Left ventricle myocardium inferior (tissue), 1 donor: ENCODE measurements around the gene ZBED6. TPM values are rescaled to one million over a fixed set of nuclear protein-coding genes. Genes with fewer than 3 reads are reported as not detected.

Source experiments
- DNase-seq: peaks from one replicate; pipeline ENCODE4 v3.0.0-alpha.2; 2020
- H3K27ac ChIP-seq: fragments of 200-600 bp; replicated peaks from 2 replicates; pipeline ENCODE4 v1.8.0; 2021
- H3K27me3 ChIP-seq: fragments of 200-600 bp; 2 replicates; pipeline ENCODE4 v1.8.0; 2021; ENCODE audit warnings: low read depth
- H3K36me3 ChIP-seq: fragments of 200-600 bp; 2 replicates; pipeline ENCODE4 v1.8.0; 2021
- H3K4me1 ChIP-seq: fragments of 200-600 bp; 2 replicates; pipeline ENCODE4 v1.8.0; 2021
- H3K4me3 ChIP-seq: fragments of 200-600 bp; 2 replicates; pipeline ENCODE4 v1.8.0; 2021; ENCODE audit warnings: mild to moderate bottlenecking, moderate library complexity
- H3K9me3 ChIP-seq: fragments of 200-600 bp; replicated peaks from 2 replicates; pipeline ENCODE4 v1.8.0; 2021
- intact Hi-C: fragments of 100-400 bp; cut with micrococcal nuclease; formaldehyde crosslinking; loops from one replicate; pipeline ENCODE4 v1.11.0; 2022
- total RNA-seq: library from RNA; stranded (reverse); fragmentation: NEBNext Ultra II Directional; extraction: Animal tissue kit (Norgen Biotek cat#: 25700); gene quantifications from one replicate; pipeline ENCODE4 v1.2.1, GENCODE V29; 2021
- TF ChIP-seq, protein P1 (sequence below): fragments of 200-600 bp; IDR thresholded peaks from 2 replicates; pipeline ENCODE4 v1.8.0; 2021; ENCODE audit warnings: antibody characterized with exemption, mild to moderate bottlenecking, borderline replicate concordance
- donor health status: DM: no; HTN: yes; CAD: no; lungs with severe emphysema.

Gene ZBED6
- total RNA-seq, 1 donor from 2014 or later, result 11.1 TPM

DNA sequence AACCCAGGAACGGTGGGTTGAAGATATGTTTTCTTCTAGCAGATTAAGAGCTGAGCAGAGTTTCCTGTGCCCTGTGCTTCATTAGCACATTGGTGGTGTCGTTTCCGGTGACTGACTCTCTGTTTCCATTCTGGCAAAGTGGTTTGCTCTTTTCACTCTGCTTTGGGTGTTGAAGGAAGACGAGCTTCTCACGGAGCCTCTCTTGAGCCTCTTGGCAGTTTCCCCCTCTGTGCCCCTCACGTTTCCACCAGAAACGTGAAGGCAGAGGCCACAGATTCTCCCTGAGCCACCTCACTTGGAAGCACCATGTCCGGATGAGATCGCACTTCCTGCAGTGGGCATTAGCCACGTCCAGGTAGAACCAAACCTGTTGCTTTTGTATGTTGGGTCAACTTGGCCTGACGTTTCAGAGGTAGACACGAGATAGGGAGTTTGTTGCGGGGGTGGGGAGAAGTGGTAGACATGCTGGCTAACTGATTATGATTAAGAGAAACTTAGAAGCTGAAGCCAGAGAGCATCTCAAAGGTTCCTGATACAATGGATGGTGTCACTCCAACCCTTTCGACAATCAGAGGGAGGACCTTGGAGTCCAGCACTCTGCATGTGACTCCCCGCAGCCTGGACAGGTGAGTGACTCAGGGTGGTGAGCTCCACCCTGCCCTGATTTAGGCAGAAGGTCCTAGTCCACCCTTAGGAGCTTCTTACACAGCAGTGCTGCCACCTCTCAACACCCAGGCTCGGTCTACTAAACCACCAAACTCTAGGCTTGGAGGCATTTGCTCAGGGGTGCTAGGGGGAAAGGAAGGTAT, 30.2 kb upstream of the ZBED6 start, which contains the start of gene LAX1:
LAX1 (plus strand) TSS at position 155 of the 809 bp plus-strand sequence; CDS start at position 538, 383 bp downstream.
- intact Hi-C loops, result no loop called here
- no peaks in the 10 kb centered on the region for H3K36me3 ChIP-seq
- H3K4me1 ChIP-seq, result peaks cover 4% of the 10 kb centered on the region
- H3K4me3 ChIP-seq, result no peak within 1 kb of the TSS
- no peak within 1 kb of the TSS for H3K27ac ChIP-seq
- no peaks in the 10 kb centered on the region for H3K9me3 ChIP-seq
- DNase-seq, result no peak
- H3K27me3 ChIP-seq, result no peaks in the 10 kb centered on the region
- TF ChIP-seq, protein P1, sequence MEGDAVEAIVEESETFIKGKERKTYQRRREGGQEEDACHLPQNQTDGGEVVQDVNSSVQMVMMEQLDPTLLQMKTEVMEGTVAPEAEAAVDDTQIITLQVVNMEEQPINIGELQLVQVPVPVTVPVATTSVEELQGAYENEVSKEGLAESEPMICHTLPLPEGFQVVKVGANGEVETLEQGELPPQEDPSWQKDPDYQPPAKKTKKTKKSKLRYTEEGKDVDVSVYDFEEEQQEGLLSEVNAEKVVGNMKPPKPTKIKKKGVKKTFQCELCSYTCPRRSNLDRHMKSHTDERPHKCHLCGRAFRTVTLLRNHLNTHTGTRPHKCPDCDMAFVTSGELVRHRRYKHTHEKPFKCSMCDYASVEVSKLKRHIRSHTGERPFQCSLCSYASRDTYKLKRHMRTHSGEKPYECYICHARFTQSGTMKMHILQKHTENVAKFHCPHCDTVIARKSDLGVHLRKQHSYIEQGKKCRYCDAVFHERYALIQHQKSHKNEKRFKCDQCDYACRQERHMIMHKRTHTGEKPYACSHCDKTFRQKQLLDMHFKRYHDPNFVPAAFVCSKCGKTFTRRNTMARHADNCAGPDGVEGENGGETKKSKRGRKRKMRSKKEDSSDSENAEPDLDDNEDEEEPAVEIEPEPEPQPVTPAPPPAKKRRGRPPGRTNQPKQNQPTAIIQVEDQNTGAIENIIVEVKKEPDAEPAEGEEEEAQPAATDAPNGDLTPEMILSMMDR, result no peak

GRCh38 chr1:203768256-203768655, 27.2 kb upstream of the ZBED6 start:
- no peaks in the 10 kb centered on the region for H3K27me3 ChIP-seq
- no peaks in the 10 kb centered on the region for H3K36me3 ChIP-seq
- H3K27ac ChIP-seq, result no peak overlapping the region
- intact Hi-C loops, result no loop called here
- peaks cover 9% of the 10 kb centered on the region for H3K4me1 ChIP-seq
- no peaks in the 10 kb centered on the region for H3K9me3 ChIP-seq
- DNase-seq, result no peak
- TF ChIP-seq, protein P1, result no peak
- no peak overlapping the region for H3K4me3 ChIP-seq

GRCh38 chr1:203769505-203770343, 25.7 kb upstream of the ZBED6 start:
- peak overlapping the region; percentile 60 for H3K27ac ChIP-seq
- TF ChIP-seq, protein P1, result no peak
- no peaks in the 10 kb centered on the region for H3K9me3 ChIP-seq
- intact Hi-C loops, result no loop called here
- H3K4me1 ChIP-seq, result peaks cover 9% of the 10 kb centered on the region
- H3K27me3 ChIP-seq, result no peaks in the 10 kb centered on the region
- H3K36me3 ChIP-seq, result no peaks in the 10 kb centered on the region
- peak; percentile 63 for DNase-seq
- H3K4me3 ChIP-seq, result peak overlapping the region; percentile 42

DNA sequence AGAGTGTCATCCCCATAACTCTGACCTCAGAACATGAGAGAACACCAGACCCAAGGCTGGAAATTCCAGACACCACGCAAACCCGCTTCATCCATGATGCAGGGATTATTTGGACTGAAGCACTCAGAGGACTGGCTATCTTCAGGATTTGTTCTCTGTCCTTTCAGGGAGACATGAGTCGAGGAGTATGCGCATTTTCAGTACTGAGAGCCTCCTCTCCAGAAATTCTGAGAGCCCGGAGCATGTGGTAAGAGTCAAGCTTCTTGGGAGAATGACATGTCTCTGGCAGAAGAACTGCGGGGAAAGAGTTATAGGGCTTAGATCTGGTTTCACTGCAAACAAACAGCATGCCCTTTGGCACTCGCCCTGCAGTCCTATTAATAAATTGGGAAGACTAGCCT, 23.5 kb upstream of the ZBED6 start:
- H3K27me3 ChIP-seq, result no peaks in the 10 kb centered on the region
- no peak for DNase-seq
- H3K9me3 ChIP-seq, result no peaks in the 10 kb centered on the region
- H3K4me1 ChIP-seq, result peaks cover 9% of the 10 kb centered on the region
- H3K27ac ChIP-seq, result no peak overlapping the region
- H3K36me3 ChIP-seq, result no peaks in the 10 kb centered on the region
- TF ChIP-seq, protein P1, result no peak
- intact Hi-C loops, result no loop called here
- no peak overlapping the region for H3K4me3 ChIP-seq

GRCh38 chr1:203772836-203773235, 22.6 kb upstream of the ZBED6 start:
- Histone ChIP-seq H3K27ac (no peak overlapping the region), H3K36me3 (no peaks in the 10 kb centered on the region), H3K4me3 (no peak overlapping the region), H3K4me1 (peaks cover 9% of the 10 kb centered on the region), H3K27me3 (no peaks in the 10 kb centered on the region), H3K9me3 (no peaks in the 10 kb centered on the region)
- no peak for DNase-seq
- intact Hi-C loops, result no loop called here
- TF ChIP-seq, protein P1, result no peak
